HepG2 (cell line): Measurements from ENCODE around the gene FOXA1. TPM values are rescaled to one million over a fixed set of nuclear protein-coding genes. Genes with fewer than 3 reads are reported as not detected.

Source experiments
- CEBPG ChIP-seq: IDR thresholded peaks from 2 replicates; pipeline ENCODE4 v1.6.1; 2016
- EZH2 ChIP-seq: conservative IDR thresholded peaks from 2 replicates; pipeline ENCODE4 v1.6.1; 2012; ENCODE audit warnings: mild to moderate bottlenecking, low read depth, low read length, moderate library complexity
- FOXO1 ChIP-seq: sonication (generic); formaldehyde crosslinking; IDR thresholded peaks from 2 replicates; pipeline ENCODE4 v1.4.0; 2020; ENCODE audit warnings: missing genetic modification reagents
- ISX ChIP-seq: sonication (generic); formaldehyde crosslinking; conservative IDR thresholded peaks from 2 replicates; pipeline ENCODE4 v1.5.0; 2020; ENCODE audit warnings: missing genetic modification reagents
- MTA1 ChIP-seq: sonication (generic); formaldehyde crosslinking; IDR thresholded peaks from 2 replicates; pipeline ENCODE4 v1.4.0; 2020; ENCODE audit warnings: missing genetic modification reagents, mild to moderate bottlenecking, borderline replicate concordance
- RBAK ChIP-seq: sonication (generic); formaldehyde crosslinking; IDR thresholded peaks from 2 replicates; pipeline ENCODE4 v1.5.1; 2020; ENCODE audit warnings: mild to moderate bottlenecking, missing genetic modification reagents
- SNAPC2 ChIP-seq: sonication (generic); formaldehyde crosslinking; IDR thresholded peaks from 2 replicates; pipeline ENCODE4 v1.8.1; 2022; ENCODE audit warnings: mild to moderate bottlenecking, missing genetic modification reagents
- SOX5 ChIP-seq: IDR thresholded peaks from 2 replicates; pipeline ENCODE4 v1.6.1; 2016; ENCODE audit warnings: borderline replicate concordance
- SRSF1 ChIP-seq: fragments of 200-400 bp; formaldehyde crosslinking; optimal IDR thresholded peaks from 2 replicates; pipeline ENCODE3; 2017; ENCODE audit warnings: mild to moderate bottlenecking, low read depth, low read length, moderate library complexity
- ZNF432 ChIP-seq: sonication (generic); formaldehyde crosslinking; IDR thresholded peaks from 2 replicates; pipeline ENCODE4 v1.5.0; 2020; ENCODE audit warnings: missing genetic modification reagents, mild to moderate bottlenecking, borderline replicate concordance
- ZNF510 ChIP-seq: sonication (generic); formaldehyde crosslinking; IDR thresholded peaks from 2 replicates; pipeline ENCODE4 v1.4.0; 2020; ENCODE audit warnings: low read depth, mild to moderate bottlenecking, missing genetic modification reagents
- polyA plus RNA-seq, 8 experiments: library from polyadenylated mRNA; depleted of rRNA in 3 of 8; stranded (reverse) in 7 of 8; unstranded in 1 of 8; fragments of >200 nt; fragmentation: Illumina TruSeq in 4 of 8; extraction: Trizol in 4 of 8; gene quantifications; 2 replicates each; pipeline versions ENCODE4 v1.2.1 to v1.2.3, GENCODE V29; 2011 to 2016; ENCODE audit warnings: low read depth in 4 of 8, missing spikeins in 1 of 8, mixed read lengths in 1 of 8; ENCODE audit not compliant: insufficient read depth in 1 of 8
- total RNA-seq, 5 experiments: library from RNA; depleted of rRNA; stranded (reverse); fragments of >200 nt; fragmentation: Illumina TruSeq; extraction: Trizol; gene quantifications; 2 replicates each; pipeline ENCODE4 v1.2.3, GENCODE V29; 2016; ENCODE audit warnings: low read depth in 1 of 5
- TF ChIP-seq, protein P1 (sequence below): sonication (generic); formaldehyde crosslinking; IDR thresholded peaks from 2 replicates; pipeline ENCODE4 v1.4.0; 2020; ENCODE audit warnings: mild to moderate bottlenecking, missing genetic modification reagents
- TF ChIP-seq, protein P2 (sequence below): sonication (generic); formaldehyde crosslinking; conservative IDR thresholded peaks from 2 replicates; pipeline ENCODE4 v1.4.0; 2020; ENCODE audit warnings: mild to moderate bottlenecking, missing genetic modification reagents, moderate library complexity
- TF ChIP-seq, protein P3 (sequence below): sonication (generic); formaldehyde crosslinking; IDR thresholded peaks from 2 replicates; pipeline ENCODE4 v1.4.0; 2020; ENCODE audit warnings: missing genetic modification reagents; ENCODE audit errors: not compliant biosample characterization

The FOXA1 gene
- total and polyA plus RNA-seq, 2 of the 13 experiments (the other 11 are each of a cell fraction or from before 2014, with no cell fraction given): 43.4 to 58.6 TPM

DNA sequence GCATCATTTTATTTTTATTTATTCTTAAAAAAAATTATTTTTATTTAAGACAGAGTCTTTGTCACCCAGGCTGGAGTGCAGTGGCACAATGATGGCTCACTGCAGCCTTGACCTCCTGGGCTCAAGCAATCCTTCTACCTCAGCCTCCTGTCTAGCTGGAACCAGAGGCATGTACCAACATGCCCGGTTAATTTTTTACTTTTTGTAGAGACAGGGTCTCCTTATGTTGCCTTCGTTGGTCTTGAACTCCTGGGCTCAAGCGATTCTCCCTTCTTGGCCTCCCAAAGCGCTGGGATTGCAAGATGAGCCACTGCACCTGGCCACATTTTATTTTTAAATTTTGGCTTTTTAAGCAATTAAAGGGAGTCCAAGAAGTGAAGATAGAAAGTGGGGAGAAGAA, 21.8 kb upstream of the FOXA1 start (continued):
- TF ChIP-seq, protein P1, sequence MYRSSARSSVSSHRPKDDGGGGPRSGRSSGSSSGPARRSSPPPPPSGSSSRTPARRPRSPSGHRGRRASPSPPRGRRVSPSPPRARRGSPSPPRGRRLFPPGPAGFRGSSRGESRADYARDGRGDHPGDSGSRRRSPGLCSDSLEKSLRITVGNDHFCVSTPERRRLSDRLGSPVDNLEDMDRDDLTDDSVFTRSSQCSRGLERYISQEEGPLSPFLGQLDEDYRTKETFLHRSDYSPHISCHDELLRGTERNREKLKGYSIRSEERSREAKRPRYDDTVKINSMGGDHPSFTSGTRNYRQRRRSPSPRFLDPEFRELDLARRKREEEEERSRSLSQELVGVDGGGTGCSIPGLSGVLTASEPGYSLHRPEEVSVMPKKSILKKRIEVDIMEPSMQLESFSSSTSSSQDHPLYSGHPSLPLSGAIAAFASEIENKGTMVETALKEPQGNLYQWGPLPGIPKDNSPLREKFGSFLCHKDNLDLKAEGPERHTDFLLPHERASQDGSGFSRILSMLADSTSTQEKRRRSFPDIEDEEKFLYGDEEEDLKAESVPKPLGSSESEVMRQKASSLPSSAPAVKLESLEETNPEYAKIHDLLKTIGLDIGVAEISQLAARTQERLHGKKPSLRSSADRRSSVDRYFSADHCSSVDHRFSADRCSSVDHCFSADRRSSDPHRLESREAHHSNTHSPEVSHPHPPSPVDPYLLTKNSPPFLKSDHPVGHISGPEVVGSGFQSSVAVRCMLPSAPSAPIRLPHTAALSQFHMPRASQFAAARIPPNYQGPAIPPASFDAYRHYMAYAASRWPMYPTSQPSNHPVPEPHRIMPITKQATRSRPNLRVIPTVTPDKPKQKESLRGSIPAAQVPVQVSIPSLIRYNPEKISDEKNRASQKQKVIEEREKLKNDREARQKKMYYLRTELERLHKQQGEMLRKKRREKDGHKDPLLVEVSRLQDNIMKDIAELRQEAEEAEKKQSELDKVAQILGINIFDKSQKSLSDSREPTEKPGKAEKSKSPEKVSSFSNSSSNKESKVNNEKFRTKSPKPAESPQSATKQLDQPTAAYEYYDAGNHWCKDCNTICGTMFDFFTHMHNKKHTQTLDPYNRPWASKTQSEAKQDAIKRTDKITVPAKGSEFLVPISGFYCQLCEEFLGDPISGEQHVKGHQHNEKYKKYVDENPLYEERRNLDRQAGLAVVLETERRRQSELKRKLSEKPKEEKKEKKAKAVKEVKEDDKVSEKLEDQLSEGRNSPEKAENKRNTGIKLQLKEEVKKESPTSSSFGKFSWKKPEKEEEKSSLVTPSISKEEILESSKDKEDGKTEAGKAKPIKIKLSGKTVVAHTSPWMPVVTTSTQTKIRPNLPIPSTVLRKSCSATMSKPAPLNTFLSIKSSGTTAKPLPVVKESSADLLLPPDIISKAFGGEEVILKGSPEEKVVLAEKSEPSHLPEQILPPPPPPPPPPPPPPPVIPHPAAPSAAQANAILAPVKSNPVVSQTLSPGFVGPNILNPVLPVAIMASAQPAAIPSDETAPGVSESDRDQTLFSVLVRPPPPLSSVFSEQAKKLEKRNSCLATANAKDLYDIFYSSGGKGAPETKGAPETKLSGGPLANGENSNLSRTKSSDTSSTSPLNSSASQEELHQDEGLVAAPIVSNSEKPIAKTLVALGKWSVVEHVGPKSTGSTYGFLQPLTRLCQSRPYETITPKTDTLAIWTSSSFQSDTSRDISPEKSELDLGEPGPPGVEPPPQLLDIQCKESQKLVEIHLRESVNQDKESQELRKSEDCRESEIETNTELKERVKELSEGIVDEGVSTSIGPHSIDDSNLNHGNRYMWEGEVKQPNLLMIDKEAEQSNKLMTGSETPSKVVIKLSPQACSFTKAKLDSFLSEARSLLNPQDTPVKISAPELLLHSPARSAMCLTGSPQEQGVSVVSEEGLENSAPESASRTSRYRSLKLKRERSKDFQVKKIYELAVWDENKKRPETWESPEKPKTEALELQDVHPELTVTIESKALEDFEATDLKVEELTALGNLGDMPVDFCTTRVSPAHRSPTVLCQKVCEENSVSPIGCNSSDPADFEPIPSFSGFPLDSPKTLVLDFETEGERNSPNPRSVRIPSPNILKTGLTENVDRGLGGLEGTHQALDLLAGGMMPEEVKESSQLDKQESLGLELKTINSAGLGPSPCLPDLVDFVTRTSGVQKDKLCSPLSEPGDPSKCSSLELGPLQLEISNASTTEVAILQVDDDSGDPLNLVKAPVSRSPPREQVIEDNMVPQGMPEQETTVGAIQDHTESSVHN (CRISPR knock-in tag): no peak
- TF ChIP-seq ZNF510 (CRISPR knock-in tag) (no peak), ZNF432 (no peak), SRSF1 (no peak), ISX (no peak), RBAK (CRISPR knock-in tag) (no peak), EZH2 (no peak), CEBPG (CRISPR knock-in tag) (peak; percentile 44), FOXO1 (CRISPR knock-in tag) (no peak), MTA1 (CRISPR knock-in tag) (no peak), SNAPC2 (no peak), SOX5 (CRISPR knock-in tag) (no peak)
- TF ChIP-seq, protein P2, sequence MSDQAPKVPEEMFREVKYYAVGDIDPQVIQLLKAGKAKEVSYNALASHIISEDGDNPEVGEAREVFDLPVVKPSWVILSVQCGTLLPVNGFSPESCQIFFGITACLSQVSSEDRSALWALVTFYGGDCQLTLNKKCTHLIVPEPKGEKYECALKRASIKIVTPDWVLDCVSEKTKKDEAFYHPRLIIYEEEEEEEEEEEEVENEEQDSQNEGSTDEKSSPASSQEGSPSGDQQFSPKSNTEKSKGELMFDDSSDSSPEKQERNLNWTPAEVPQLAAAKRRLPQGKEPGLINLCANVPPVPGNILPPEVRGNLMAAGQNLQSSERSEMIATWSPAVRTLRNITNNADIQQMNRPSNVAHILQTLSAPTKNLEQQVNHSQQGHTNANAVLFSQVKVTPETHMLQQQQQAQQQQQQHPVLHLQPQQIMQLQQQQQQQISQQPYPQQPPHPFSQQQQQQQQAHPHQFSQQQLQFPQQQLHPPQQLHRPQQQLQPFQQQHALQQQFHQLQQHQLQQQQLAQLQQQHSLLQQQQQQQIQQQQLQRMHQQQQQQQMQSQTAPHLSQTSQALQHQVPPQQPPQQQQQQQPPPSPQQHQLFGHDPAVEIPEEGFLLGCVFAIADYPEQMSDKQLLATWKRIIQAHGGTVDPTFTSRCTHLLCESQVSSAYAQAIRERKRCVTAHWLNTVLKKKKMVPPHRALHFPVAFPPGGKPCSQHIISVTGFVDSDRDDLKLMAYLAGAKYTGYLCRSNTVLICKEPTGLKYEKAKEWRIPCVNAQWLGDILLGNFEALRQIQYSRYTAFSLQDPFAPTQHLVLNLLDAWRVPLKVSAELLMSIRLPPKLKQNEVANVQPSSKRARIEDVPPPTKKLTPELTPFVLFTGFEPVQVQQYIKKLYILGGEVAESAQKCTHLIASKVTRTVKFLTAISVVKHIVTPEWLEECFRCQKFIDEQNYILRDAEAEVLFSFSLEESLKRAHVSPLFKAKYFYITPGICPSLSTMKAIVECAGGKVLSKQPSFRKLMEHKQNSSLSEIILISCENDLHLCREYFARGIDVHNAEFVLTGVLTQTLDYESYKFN: peak; percentile 44; the same call in 1 of the 2 replicates
- TF ChIP-seq, protein P3, sequence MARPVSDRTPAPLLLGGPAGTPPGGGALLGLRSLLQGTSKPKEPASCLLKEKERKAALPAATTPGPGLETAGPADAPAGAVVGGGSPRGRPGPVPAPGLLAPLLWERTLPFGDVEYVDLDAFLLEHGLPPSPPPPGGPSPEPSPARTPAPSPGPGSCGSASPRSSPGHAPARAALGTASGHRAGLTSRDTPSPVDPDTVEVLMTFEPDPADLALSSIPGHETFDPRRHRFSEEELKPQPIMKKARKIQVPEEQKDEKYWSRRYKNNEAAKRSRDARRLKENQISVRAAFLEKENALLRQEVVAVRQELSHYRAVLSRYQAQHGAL (CRISPR knock-in tag): no peak
